Measurements from ENCODE around the gene RAB4B. TPM values are rescaled to one million over a fixed set of nuclear protein-coding genes. Genes with fewer than 3 reads are reported as not detected.

RAB4B gene
- total and polyA plus RNA-seq, 9 donors, result 6.5 to 32.9 (median 18.9) TPM

DNA sequence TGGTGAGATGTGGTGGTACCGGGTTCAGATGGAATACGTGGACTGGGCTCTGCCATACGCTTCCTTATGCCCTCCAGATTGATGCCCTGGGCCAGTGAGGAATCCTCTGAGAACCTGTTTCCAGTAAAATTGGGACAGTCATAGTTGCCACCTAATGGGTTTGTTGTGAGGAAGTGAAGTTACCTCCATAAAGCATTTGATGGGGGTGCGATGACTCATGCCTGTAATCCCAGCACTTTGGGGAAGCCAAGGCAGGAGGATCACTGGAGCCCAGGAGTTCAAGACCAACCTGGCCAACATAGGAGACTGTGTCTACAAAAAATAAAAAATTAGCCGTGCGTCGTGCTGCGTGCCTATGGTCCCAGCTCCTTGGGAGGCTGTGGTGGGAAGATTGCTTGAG lies 22.3 kb upstream of the RAB4B start:
- Histone ChIP-seq H3K27me3 (no peaks in the 10 kb centered on the region), H3K4me1 (ENCODE audit: insufficient read depth) (peaks cover 13% of the 10 kb centered on the region), H3K4me3 (no peak overlapping the region), H3K36me3 (no peaks in the 10 kb centered on the region), H3K9me3 (no peaks in the 10 kb centered on the region), H3K27ac (no peak overlapping the region)
- no peak for DNase-seq
- intact Hi-C loops (cut with DNase I), result no loop called here
- 92 to 95% (median 93%) methylated on average over 8 of the region's 8 CpGs for WGBS, 3 donors
- TF ChIP-seq EP300 (IDR thresholded peaks at IDR 0.05) (no peak), POLR2A (IDR thresholded peaks at IDR 0.05) (no peak)
- TF ChIP-seq, protein P1, sequence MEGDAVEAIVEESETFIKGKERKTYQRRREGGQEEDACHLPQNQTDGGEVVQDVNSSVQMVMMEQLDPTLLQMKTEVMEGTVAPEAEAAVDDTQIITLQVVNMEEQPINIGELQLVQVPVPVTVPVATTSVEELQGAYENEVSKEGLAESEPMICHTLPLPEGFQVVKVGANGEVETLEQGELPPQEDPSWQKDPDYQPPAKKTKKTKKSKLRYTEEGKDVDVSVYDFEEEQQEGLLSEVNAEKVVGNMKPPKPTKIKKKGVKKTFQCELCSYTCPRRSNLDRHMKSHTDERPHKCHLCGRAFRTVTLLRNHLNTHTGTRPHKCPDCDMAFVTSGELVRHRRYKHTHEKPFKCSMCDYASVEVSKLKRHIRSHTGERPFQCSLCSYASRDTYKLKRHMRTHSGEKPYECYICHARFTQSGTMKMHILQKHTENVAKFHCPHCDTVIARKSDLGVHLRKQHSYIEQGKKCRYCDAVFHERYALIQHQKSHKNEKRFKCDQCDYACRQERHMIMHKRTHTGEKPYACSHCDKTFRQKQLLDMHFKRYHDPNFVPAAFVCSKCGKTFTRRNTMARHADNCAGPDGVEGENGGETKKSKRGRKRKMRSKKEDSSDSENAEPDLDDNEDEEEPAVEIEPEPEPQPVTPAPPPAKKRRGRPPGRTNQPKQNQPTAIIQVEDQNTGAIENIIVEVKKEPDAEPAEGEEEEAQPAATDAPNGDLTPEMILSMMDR (IDR thresholded peaks at IDR 0.05), result no peak

DNA sequence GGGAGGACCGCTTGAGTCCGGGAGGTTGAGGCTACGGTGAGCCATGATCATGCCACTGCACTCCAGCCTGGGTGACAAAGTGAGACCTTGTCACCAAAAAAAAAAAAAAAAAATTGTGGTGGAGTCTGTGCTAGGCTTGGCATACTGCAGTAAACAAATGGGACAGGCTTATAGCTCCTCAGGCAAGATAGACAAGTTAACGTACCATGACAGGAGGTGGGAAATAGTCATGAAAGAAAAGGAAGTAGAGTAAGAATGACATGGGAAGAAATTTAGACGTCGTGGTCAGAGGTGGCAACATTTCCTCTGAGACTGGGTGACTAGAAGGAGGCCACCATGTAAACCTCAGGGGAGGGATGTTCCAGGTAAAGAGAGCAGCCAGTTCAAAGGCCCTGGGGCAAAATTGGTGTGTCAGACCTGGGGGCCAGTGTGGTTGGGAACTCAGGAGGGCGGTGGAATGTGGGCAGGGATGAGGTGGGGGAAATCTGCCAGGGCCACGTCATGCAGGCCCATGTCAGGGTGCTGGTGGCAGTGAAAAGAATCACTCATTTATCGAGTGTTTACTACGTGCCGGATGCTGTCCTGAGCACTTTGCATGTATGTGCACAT lies 21.4 kb upstream of the RAB4B start:
- no peaks in the 10 kb centered on the region for H3K9me3 ChIP-seq
- H3K27ac ChIP-seq, result no peak overlapping the region
- intact Hi-C loops (cut with DNase I), result no loop called here
- no peak for DNase-seq
- no peak for TF ChIP-seq EP300 (IDR thresholded peaks at IDR 0.05)
- TF ChIP-seq POLR2A (IDR thresholded peaks at IDR 0.05), result no peak
- TF ChIP-seq, protein P1 (IDR thresholded peaks at IDR 0.05), result no peak
- H3K4me1 ChIP-seq (ENCODE audit: insufficient read depth), result peaks cover 13% of the 10 kb centered on the region
- 79 to 89% (median 86%) methylated on average over 10 to 11 of the region's 11 CpGs for WGBS, 3 donors
- H3K36me3 ChIP-seq, result no peaks in the 10 kb centered on the region
- no peaks in the 10 kb centered on the region for H3K27me3 ChIP-seq
- no peak overlapping the region for H3K4me3 ChIP-seq

DNA sequence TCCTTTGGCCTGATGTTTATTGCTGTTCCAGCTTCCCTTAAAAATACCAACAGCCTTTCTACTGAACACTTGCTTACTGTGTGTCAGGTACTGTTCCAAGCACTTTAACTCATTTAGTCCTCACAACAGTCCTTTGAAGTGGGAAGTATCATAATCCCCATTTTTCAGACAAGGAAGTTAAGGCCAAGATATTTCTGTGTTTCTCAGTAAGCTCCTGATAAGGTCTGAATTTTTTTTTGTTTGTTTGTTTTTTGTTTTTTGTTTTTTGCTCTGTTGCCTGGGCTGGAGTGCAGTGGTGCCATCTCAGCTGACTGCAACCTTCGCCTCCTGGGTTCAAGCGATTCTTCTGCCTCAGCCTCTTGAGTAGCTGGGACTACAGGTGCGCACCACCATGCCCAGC lies 19.6 kb upstream of the RAB4B start:
- 98% methylated on average over 3 of the region's 3 CpGs for WGBS, 3 donors

DNA sequence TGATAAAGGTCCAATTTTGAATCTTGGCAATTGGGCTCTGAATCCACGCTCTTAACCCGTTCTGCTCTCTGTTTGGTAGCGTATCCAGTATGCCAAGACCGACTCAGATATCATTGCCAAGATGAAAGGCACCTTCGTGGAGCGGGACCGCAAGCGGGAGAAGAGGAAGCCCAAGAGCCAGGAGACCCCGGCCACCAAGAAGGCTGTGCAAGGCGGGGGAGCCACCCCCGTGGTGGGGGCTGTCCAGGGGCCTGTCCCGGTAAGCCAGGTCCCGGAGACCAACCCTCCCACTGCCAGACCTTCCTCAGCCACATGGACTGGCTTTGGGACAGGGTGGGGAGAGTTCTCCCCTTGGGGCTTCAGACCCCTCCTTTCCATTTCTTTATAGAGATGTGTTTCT lies 18.7 kb upstream of the RAB4B start:
- no peaks in the 10 kb centered on the region for H3K36me3 ChIP-seq
- peaks cover 6% of the 10 kb centered on the region for H3K4me1 ChIP-seq (ENCODE audit: insufficient read depth)
- H3K27ac ChIP-seq, result no peak overlapping the region
- TF ChIP-seq, protein P1 (IDR thresholded peaks at IDR 0.05), result no peak
- TF ChIP-seq EP300 (IDR thresholded peaks at IDR 0.05), result no peak
- no peak for TF ChIP-seq POLR2A (IDR thresholded peaks at IDR 0.05)
- H3K9me3 ChIP-seq, result no peaks in the 10 kb centered on the region
- H3K4me3 ChIP-seq, result no peak overlapping the region
- 89 to 90% (median 90%) methylated on average over 13 of the region's 13 CpGs for WGBS, 3 donors
- no peaks in the 10 kb centered on the region for H3K27me3 ChIP-seq
- intact Hi-C loops (cut with DNase I), result no loop called here
- no peak for DNase-seq

More for the DNA sequence above, 19.6 kb upstream of the RAB4B start:
- Histone ChIP-seq H3K4me1 (ENCODE audit: insufficient read depth) (peaks cover 10% of the 10 kb centered on the region), H3K4me3 (no peak overlapping the region), H3K27me3 (no peaks in the 10 kb centered on the region), H3K27ac (no peak overlapping the region), H3K36me3 (no peaks in the 10 kb centered on the region), H3K9me3 (no peaks in the 10 kb centered on the region)
- intact Hi-C loops (cut with DNase I), result no loop called here
- no peak for DNase-seq
- TF ChIP-seq EP300 (IDR thresholded peaks at IDR 0.05), result no peak
- TF ChIP-seq POLR2A (IDR thresholded peaks at IDR 0.05), result no peak
- TF ChIP-seq, protein P1 (IDR thresholded peaks at IDR 0.05), result no peak
